Endothelial cell of umbilical vein (primary cell): ENCODE results near the gene ADAM22. TPM values are rescaled to one million over a fixed set of nuclear protein-coding genes. Genes with fewer than 3 reads are reported as not detected.

Source experiments
- BruUV-seq: library from RNA; stranded (reverse); fragments of 400-500 nt; replicated peaks from 2 replicates; lab custom pipeline; 2021; lab: Mats Ljungman, UMichigan
- CTCF ChIA-PET: fragments of 300-600, 350-600 bp; sonication (Branson Sonifier 250); formaldehyde crosslinking; loops from one replicate; lab custom pipeline; 2021; ENCODE audit warnings: antibody characterized with exemption, inconsistent platforms; lab: Charles Lee
- POLR2A ChIA-PET: fragments of 300-600, 350-600 bp; sonication (Branson Sonifier 250); formaldehyde crosslinking; loops from one replicate; lab custom pipeline; 2021; ENCODE audit warnings: antibody characterized with exemption, inconsistent platforms; lab: Charles Lee
- DNase-seq: peaks from one replicate; pipeline ENCODE4 v3.0.0-alpha.2; 2011; ENCODE audit warnings: low read depth, low spot score
- FAIRE-seq: peaks from 2 replicates; lab custom pipeline; 2011; peaks lifted over from hg19 to GRCh38; lab: Jason Lieb, UNC
- H2AFZ ChIP-seq: 2 replicates; pipeline ENCODE4 v1.6.0; 2012; ENCODE audit warnings: low read depth, low read length, control low read depth, inconsistent platforms
- H3K27ac ChIP-seq: 2 replicates; pipeline ENCODE4 v1.5.1; 2011; ENCODE audit warnings: low read depth, mild to moderate bottlenecking, control low read depth, low read length, moderate library complexity; ENCODE audit not compliant: insufficient read depth
- H3K27me3 ChIP-seq, 2 experiments: 2 replicates each; pipeline versions ENCODE4 v1.6.0 to v1.6.1; 2011; ENCODE audit warnings: low read length in 2 of 2, mixed read lengths in 1 of 2; ENCODE audit not compliant: control insufficient read depth in 2 of 2, insufficient read depth in 2 of 2
- H3K36me3 ChIP-seq, 2 experiments: 2 replicates in 1 of 2; 3 replicates in 1 of 2; pipeline ENCODE4 v1.5.1; 2011; ENCODE audit warnings: low read length in 2 of 2, mild to moderate bottlenecking in 1 of 2, moderate library complexity in 1 of 2; ENCODE audit not compliant: control insufficient read depth in 2 of 2, insufficient read depth in 2 of 2; ENCODE audit errors: extremely low read depth in 1 of 2
- H3K4me1 ChIP-seq: 3 replicates; pipeline ENCODE4 v1.5.1; 2011; ENCODE audit warnings: mild to moderate bottlenecking, low read length; ENCODE audit not compliant: control insufficient read depth, insufficient read depth; ENCODE audit errors: extremely low read depth
- H3K4me2 ChIP-seq: 2 replicates; pipeline ENCODE4 v1.6.1; 2011; ENCODE audit warnings: low read length, control low read depth, mixed read lengths; ENCODE audit not compliant: insufficient read depth
- H3K4me3 ChIP-seq, 3 experiments: fragments of 200-600 bp in 1 of 3; sonication (generic), shearing (Covaris generic) in 1 of 3; replicated peaks in 1 of 3; 2 replicates each; pipeline ENCODE4 v1.5.1; 2011 to 2016; ENCODE audit warnings: control low read depth in 3 of 3, low read length in 3 of 3, mild to moderate bottlenecking in 2 of 3, inconsistent platforms in 1 of 3, low read depth in 1 of 3, moderate library complexity in 1 of 3; ENCODE audit not compliant: insufficient read depth in 1 of 3
- H3K79me2 ChIP-seq: 2 replicates; pipeline ENCODE4 v1.6.0; 2012; ENCODE audit warnings: low read length, inconsistent platforms; ENCODE audit not compliant: control insufficient read depth, insufficient read depth
- H3K9ac ChIP-seq: replicated peaks from 2 replicates; pipeline ENCODE3; 2011; ENCODE audit warnings: low read length, control low read depth; ENCODE audit not compliant: insufficient read depth; ENCODE audit errors: extremely low read depth
- H3K9me1 ChIP-seq: replicated peaks from 3 replicates; pipeline ENCODE4 v1.6.0; 2011; ENCODE audit warnings: mild to moderate bottlenecking, low read length; ENCODE audit not compliant: control insufficient read depth, insufficient read depth; ENCODE audit errors: extremely low read depth
- H3K9me3 ChIP-seq: replicated peaks from 2 replicates; pipeline ENCODE4 v1.5.1; 2012; ENCODE audit warnings: low read length, inconsistent platforms; ENCODE audit not compliant: control insufficient read depth, insufficient read depth
- H4K20me1 ChIP-seq: replicated peaks from 2 replicates; pipeline ENCODE3; 2011; ENCODE audit warnings: mild to moderate bottlenecking, low read length; ENCODE audit not compliant: control insufficient read depth, insufficient read depth; ENCODE audit errors: extremely low read depth
- EZH2 ChIP-seq: IDR thresholded peaks from 2 replicates; pipeline ENCODE4 v1.6.1; 2012; ENCODE audit warnings: borderline replicate concordance, low read depth, mild to moderate bottlenecking, moderate library complexity, low read length, inconsistent platforms; ENCODE audit not compliant: severe bottlenecking
- FOS ChIP-seq: IDR thresholded peaks from 2 replicates; pipeline ENCODE4 v1.6.1; 2011; ENCODE audit warnings: mild to moderate bottlenecking, low read length, moderate library complexity, borderline replicate concordance; ENCODE audit not compliant: insufficient read depth
- GATA2 ChIP-seq: IDR thresholded peaks from 2 replicates; pipeline ENCODE4 v1.7.0; 2011; ENCODE audit warnings: low read depth, mild to moderate bottlenecking, moderate library complexity, mixed read lengths, low read length; ENCODE audit not compliant: insufficient read length, insufficient read depth
- JUN ChIP-seq: IDR thresholded peaks from 2 replicates; pipeline ENCODE4 v1.6.1; 2011; ENCODE audit warnings: borderline replicate concordance, low read depth; ENCODE audit not compliant: insufficient read length, insufficient read depth
- MAX ChIP-seq: IDR thresholded peaks from 2 replicates; pipeline ENCODE4 v1.6.1; 2011; ENCODE audit not compliant: insufficient read depth, insufficient read length
- MYC ChIP-seq: IDR thresholded peaks from one replicate; pipeline ENCODE4 v1.6.1; 2011; ENCODE audit warnings: mild to moderate bottlenecking, low read depth, low read length
- POLR2A ChIP-seq: IDR thresholded peaks from 2 replicates; pipeline ENCODE4 v1.6.1; 2012; ENCODE audit warnings: low read depth, mild to moderate bottlenecking, control low read depth, low read length
- POLR2AphosphoS5 ChIP-seq: IDR thresholded peaks from 2 replicates; pipeline ENCODE4 v1.6.1; 2012; ENCODE audit warnings: low read depth, mild to moderate bottlenecking, control low read depth, low read length, moderate library complexity; ENCODE audit not compliant: insufficient read depth
- dilution Hi-C: fragments of 300-500 bp; cut with MboI; formaldehyde crosslinking; loops from one replicate; pipeline ENCODE4 v1.15.0; 2019; ENCODE audit warnings: low sequenced_read_pairs; ENCODE audit not compliant: extremely low pct_ligation_motif_present
- intact Hi-C: fragments of 100-400 bp; cut with micrococcal nuclease; formaldehyde crosslinking; loops from one replicate; pipeline ENCODE4 v1.10.0; 2022
- polyA plus RNA-seq, 4 experiments: library from polyadenylated mRNA; depleted of rRNA in 3 of 4; stranded (reverse) in 3 of 4; unstranded in 1 of 4; fragments of >200 nt; gene quantifications; 2 replicates each; pipeline versions ENCODE4 v1.2.1 to v1.2.3, GENCODE V29; 2011 to 2012; ENCODE audit warnings: missing spikeins in 1 of 4
- total RNA-seq: library from RNA; stranded (reverse); gene quantifications from 2 replicates; pipeline ENCODE4 v1.2.3, GENCODE V29; 2021
- TF ChIP-seq, protein P1 (sequence below), 2 donors: IDR thresholded peaks; 1 replicate in 1 of 2; 2 replicates in 1 of 2; pipeline ENCODE4 v1.5.1; 2011; ENCODE audit warnings: low read length in 2 of 2, mild to moderate bottlenecking in 2 of 2, moderate library complexity in 2 of 2, control low read depth in 1 of 2, inconsistent platforms in 1 of 2, low read depth in 1 of 2; ENCODE audit not compliant: insufficient read depth in 1 of 2; ENCODE audit errors: extremely low read depth in 1 of 2

The ADAM22 gene
- total and polyA plus RNA-seq, 2 donors (not counting 3 experiments of a cell fraction or from before 2014, with no cell fraction given): 0.33 to 0.53 TPM

GRCh38 chr7:87919875-87920274 is 14.2 kb upstream of the ADAM22 start:
- Histone ChIP-seq H3K79me2 (no peaks in the 10 kb centered on the region), H3K4me1 (no peaks in the 10 kb centered on the region), H3K4me2 (no peak overlapping the region), H3K36me3 (no peaks in the 10 kb centered on the region), H3K9ac (no peak overlapping the region), H4K20me1 (no peaks in the 10 kb centered on the region), H3K27me3 (no peaks in the 10 kb centered on the region), H3K4me3 (no peak overlapping the region), H3K9me1 (no peaks in the 10 kb centered on the region), H3K9me3 (no peaks in the 10 kb centered on the region), H2AFZ (no peak overlapping the region), H3K27ac (no peak overlapping the region)
- no peak for TF ChIP-seq MYC
- TF ChIP-seq JUN: no peak
- TF ChIP-seq FOS: no peak
- no peak for TF ChIP-seq GATA2
- no peak for TF ChIP-seq POLR2AphosphoS5
- no peak for TF ChIP-seq POLR2A
- no peak for TF ChIP-seq MAX
- TF ChIP-seq, protein P1, sequence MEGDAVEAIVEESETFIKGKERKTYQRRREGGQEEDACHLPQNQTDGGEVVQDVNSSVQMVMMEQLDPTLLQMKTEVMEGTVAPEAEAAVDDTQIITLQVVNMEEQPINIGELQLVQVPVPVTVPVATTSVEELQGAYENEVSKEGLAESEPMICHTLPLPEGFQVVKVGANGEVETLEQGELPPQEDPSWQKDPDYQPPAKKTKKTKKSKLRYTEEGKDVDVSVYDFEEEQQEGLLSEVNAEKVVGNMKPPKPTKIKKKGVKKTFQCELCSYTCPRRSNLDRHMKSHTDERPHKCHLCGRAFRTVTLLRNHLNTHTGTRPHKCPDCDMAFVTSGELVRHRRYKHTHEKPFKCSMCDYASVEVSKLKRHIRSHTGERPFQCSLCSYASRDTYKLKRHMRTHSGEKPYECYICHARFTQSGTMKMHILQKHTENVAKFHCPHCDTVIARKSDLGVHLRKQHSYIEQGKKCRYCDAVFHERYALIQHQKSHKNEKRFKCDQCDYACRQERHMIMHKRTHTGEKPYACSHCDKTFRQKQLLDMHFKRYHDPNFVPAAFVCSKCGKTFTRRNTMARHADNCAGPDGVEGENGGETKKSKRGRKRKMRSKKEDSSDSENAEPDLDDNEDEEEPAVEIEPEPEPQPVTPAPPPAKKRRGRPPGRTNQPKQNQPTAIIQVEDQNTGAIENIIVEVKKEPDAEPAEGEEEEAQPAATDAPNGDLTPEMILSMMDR (IDR thresholded peaks at IDR 0.05; ENCODE audit: extremely low read depth in 1 of 2, insufficient read depth in 1 of 2, low read depth in 1 of 2, low read length in 2 of 2): no peak
- TF ChIP-seq EZH2: no peak
- intact Hi-C loops: no loop called here
- POLR2A ChIA-PET: no interaction called here
- BruUV-seq: no TSS peak
- DNase-seq: no peak
- CTCF ChIA-PET: interaction anchor here (2.3 to 2.4 kb wide), 2 partner anchors 8 to 192 kb away, joined by 5 to 10 read pairs; no protein-coding TSS in a partner anchor
- FAIRE-seq: no peak
- dilution Hi-C loops: no loop called here
